GM21737 (cell line): ENCODE measurements around the gene TMEM185B.

Experiments used
- ATAC-seq: cut with Tn5 transposase; IDR thresholded peaks from one replicate; pipeline ENCODE4 v1.9.1; 2021; ENCODE audit warnings: mild to moderate bottlenecking, moderate library complexity; ENCODE audit not compliant: unreplicated experiment

Gene TMEM185B

DNA sequence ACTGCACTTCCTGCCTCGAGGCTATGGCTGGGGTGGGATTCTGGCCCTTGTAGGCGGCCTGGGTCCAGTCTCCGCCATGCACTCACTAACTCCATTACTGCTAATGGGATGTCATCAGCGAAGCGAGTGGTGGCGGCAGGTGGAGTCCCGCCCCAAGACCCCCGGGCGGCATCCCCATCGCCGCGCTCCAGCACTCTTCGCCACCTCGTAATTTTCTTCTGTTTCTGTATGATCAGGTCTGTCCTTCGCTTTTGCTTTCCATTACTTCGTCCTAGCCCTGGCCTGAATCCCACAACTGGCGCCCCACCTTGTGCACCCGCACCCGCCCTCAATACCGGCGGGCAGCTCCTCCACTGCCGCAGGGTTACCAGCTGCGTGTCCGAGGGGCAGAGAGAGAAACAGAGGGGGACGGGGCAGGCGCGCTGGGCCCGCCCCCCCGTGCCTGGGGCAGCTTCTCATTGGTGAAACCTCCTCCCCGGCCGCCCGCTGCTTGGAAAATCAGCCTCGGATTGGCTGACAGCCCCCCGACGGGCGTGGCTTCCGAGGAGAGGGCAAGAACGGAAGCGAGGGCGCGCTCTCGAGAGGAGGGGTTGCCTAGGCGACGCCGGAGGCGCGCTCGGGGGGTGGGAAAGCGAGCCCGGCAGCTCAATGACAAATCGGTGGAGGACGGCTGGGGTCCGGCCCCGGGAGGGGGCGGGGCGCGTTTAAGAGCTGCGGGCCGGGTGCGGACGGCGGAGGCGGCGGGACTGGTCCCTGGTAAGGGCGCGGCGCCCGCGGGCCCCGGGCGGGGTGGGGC, 29.2 kb upstream of the TMEM185B start, which contains the start of gene RALB:
Gene RALB, plus strand, starts transcription at position 628 of the 796 bp plus-strand sequence. CDS start 25,813 bp downstream, outside the sequence.
- peak; percentile 91 for ATAC-seq

DNA sequence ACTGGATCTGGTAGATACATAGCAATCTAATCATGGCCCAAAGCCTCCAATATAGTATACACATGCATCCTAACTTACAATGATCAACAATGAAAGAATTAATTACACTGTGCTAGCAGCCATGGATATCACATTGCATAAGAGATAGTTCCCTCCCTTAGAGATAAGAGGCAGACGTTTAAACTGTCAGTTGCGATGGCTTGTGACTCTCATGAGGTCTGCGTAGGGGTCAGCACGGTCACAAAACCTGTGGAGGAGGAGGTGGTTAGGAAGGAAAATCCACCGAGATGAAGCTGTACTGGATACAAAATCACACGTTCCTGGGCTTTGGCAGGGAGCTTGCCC, 28.7 kb upstream of the TMEM185B start:
- ATAC-seq, result no peak

DNA sequence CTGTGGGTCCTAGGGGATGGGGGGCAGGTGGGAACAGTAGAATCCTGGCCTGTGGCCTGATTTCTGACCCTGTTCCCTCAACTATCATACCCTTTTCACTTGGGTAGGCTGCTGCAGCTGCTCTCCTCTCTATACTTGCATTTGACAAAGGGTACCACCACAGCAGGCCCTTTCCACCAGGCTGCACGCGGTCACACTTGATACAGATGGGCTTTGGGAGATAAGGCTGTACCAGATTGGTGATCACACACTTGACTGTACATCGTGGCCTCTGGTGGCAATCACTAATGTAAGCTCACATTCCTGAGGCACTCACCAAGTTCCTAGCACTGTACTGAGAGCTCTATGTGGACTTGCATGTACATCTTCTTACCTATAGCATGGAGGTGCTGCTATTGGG, 27.9 kb upstream of the TMEM185B start:
- no peak for ATAC-seq

DNA sequence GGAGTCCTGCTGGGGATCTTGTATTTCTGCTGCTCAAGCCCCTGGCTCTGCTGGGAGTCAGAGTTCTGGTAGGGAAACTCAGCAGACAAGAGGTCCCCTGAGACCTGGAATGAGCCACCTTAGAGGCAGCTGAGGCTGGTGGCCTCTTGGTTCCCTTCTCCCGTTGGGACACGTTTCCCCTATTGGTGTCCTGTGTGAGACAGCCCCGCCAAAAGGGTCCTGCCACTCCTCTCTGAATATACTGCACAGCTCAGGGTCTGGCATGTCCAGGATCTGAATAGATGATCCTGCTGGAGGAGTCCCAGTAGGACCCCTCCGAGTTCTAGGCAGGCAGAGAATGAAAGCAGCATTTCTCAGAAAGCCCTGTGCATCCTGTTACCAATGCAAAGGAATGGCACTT, 27.4 kb upstream of the TMEM185B start:
- ATAC-seq, result no peak

DNA sequence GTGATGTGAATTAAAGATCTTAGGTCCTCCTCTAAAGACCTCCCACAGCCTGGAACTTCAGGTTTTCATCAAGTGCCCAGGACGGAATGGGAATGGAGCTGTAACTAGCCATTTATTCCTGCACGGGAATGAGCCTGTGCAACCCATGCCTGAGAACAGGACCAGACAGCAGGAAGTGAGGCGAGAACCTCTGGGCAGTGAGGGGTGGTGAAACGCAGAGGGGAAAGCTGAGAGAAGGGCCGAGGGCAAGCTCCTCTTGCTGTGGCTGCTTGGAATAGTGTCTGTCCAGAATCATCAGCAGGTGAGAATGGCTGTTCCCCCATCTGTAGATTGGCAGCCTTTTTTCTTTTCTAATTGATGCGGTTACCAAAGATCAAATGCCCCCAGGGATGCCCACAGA, 24.7 kb upstream of the TMEM185B start:
- no peak for ATAC-seq

DNA sequence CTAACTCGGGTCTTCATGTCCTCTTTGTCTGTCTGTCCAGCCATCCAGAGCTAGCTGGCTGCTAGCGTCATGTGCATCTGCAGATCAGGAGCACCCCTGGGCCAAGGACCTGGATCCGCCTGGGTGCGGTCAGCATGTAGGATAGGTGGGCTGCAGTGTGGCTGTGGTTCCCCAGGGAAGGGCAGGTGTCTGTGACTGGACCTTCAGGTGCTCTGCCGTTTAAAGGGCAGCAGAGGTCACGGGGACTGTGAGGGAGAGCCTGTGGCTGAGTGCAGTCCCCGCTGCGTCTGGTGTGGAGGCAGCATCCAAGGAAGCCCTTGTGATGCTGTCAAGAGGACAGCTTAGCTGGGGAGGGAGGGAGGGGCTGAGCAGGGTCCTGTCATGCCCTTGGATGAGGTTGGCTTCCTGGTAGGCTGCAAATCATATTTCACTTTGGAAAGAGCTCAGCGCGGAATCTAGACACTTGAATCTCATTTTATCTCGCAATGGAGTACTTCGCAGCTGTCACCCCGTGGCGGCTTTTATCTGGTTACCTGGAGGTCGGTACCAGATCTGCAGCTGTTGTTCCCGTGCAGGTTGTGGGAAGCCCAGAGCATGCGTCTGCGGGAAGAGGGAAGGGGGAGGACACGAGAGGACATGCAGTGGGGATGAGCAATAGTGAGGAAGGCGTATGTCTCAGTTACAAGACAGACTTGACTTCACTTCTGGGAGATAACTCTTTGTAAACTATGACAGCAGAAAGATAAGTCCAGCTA, 23.5 kb upstream of the TMEM185B start:
- no peak for ATAC-seq

DNA sequence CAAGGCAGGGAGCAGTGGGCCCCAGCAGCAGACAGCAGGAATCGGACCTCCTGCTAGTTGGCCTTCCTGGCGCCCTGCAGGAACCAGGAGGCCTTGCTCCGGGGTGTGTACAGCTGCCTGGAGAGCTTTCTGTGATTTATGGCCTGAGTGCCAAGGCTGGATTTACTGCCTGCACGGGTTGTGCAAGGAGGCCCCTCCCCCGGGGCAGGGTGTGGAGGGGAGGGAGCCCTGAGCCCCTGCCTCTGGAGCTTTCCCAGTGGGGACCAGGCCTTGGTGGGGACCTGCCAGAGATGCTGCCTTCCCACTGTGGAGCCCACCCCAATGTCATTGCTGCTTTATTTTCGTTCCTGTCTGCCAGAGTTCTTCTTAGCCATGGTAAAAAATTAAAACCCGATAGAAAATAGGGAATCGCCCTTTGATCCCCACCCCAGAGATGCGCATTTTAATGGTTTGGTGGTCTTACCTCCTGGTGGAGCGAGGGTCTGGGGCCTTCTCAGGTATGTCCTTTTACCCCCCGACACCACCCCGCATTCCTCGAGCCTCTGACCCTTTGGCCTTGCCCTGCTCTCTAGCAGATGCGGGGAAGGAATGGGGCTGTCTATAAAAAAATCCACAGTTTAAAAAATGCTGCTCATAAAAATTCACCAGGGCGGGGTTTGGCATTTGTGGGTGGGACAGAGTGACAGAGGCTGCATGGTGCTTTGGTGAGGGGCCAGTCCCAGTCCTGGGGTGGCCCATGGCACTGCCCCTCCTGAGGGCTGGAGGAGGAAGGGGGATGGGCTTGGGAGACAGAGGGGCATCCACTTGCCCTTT, 22.5 kb upstream of the TMEM185B start:
- ATAC-seq, result no peak

DNA sequence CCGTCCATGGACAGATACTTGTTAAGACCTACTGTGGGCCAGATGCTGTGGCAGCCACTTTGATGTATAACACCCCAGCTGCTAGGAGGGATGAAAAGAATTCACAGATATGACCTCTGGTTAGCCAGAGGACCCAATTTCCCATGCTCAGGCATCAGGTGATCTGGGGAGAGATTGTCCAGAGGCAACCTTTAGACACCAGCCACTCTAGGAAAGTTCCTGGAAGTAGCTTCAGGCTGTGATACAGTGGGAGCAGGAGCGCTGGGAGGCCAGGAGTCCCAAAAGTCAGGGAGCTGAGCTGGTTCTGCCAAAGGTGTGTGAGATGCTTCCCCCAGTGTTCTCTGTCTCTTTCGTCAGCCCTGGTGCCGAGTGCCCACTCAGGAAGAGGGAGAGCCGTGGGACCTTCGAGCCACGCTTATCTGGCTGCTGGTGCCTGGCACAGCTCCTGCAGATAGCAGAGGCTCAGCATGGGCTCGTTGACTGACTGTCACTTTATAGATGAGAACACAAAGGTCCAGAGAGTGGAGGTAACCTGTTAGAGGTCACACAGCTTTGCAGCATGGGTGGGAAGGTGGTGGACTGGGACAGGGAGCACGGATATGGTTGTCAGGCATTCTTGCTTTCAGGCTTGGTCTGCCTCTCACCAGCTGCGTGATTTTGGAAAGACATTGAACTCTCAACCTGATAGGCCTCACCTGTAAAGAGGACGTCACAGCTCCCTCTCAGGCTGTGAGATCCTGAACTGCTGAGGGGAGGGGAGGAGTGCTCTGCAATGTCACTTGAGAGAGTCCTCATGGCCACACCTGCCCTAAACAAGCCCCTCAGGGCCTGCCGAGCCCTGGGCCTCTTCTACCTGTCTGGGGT, 21.7 kb upstream of the TMEM185B start:
- ATAC-seq, result no peak

DNA sequence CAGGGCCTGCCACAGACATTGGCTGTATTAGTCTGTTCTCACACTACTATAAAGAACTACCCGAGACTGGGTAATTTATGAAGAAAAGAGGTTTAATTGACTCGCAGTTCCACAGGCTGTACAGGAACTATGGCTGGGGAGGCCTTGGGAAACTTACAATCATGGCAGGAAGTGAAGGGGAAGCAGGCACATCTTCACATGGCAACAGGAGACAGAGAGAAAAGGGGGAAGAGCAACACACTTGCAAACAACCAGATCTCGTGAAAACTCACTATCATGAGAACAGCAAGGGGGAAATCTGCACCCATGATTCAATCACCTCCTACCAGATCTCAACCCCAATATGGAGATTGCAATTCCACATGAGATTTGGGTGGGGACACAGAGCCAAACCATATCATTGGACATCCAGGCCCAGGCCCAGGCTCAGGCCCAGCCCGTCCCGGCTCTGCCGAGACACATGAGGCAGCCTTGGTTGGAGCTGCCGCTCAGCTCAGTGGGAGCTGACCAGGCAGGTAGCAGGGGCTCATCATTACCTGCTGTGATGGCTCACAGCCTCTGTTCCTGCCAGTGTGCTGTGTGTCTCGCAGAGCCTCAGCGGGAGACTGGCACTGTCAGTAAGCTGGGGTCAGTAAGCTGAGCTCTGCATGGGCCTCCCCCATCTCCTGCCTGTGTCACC, 20.8 kb upstream of the TMEM185B start:
- no peak for ATAC-seq

DNA sequence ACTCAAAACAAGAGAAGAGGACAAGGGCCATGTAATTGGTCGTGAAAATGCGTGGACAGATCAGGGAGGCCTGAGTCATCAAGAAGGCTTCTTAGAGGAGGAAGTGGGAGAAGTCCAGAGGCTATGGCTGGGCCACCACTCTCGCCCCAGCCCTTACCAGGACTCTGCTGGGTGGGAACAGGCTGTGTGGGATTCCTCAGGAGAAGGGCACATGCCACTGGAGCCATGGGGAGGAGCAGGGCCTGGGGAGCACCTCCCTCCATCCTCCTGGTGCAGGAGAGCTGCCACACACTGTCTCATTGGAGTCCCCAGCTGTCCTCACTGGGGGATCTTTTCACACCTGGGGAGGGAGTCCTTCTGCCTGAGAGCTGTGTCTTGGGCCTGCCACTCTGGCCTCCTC, 20.0 kb upstream of the TMEM185B start:
- no peak for ATAC-seq

DNA sequence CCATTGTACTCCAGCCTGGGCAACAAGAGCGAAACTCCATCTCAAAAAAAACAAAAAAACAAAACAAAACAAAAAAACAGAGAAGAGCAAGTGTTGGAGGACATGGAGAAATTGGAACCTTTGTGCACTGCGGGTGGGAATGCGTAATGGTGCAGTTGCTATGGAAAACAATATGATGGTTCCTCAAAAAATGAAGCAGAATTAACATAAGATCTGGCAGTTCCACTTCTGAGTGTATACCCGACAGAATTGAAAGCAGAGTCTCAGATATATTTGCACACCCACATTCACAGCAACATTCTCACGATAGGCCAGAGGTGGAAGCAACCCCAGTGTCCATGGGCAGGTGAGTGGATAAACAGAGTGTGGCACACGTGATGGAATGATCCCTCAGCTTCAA, 18.5 kb upstream of the TMEM185B start:
- ATAC-seq, result no peak

DNA sequence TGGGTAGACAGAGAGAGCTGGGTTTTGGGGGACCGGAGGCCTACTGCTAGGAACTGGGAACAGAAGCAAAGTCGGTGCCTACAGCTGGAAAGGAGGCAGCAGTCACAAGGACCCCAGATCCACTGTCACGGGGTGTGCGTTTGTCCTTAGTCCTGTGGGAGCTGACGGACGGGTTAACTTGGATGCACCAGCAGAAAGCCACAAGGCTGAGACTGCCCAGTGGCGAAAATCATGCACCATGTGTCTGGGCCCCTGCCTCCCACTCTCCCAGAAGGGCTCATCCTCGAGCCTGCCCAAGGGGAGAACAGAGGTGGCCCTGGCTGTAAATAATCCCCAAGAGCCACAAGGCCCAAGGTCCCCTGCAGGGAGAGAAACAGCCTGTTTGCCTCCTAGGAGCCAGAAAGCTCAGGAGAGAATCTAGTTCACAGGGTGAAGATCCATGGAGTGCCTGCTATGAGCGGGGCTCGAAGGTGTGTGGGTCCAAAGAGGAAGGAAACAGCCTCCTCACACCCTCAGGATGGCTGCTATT, 17.8 kb upstream of the TMEM185B start:
- no peak for ATAC-seq

DNA sequence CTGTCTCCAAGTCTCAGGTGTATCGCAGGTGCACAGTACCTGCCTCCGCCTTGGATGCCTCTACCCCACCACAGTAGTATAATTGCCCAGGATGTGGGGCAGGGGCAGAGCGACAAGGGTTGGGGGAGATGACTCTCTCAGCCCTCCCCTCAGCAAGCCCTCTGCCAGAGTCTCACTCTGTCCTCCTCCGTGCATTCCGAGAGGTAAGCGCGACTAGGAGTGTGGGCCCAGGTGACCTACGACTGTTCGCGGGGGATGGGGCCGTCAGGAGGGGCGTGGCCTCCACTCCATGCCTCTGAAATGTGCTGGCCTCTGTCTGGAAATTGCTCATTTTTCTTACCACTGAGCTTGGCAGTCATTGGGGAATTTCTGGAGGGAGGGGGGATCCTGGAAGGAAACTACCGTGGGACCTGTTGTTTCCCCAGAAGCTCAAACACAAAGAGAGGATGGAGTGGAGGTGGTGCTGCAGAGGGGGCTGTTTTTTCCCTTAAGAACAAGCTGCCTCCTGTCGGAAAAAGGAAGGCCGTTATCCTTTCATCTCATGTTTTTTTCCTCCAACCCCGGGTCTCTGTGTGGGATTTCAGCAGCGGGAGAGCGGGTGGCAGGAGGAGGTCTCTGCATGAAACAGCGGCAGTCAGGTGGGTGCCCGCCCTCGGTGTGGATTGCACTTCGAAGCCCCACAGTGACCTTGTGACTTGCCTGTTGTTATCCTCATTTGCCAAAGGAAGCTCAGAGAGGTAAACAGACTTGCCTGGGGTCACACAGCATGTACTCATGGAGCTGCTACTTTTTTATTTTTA, 16.5 kb upstream of the TMEM185B start:
- ATAC-seq, result no peak

DNA sequence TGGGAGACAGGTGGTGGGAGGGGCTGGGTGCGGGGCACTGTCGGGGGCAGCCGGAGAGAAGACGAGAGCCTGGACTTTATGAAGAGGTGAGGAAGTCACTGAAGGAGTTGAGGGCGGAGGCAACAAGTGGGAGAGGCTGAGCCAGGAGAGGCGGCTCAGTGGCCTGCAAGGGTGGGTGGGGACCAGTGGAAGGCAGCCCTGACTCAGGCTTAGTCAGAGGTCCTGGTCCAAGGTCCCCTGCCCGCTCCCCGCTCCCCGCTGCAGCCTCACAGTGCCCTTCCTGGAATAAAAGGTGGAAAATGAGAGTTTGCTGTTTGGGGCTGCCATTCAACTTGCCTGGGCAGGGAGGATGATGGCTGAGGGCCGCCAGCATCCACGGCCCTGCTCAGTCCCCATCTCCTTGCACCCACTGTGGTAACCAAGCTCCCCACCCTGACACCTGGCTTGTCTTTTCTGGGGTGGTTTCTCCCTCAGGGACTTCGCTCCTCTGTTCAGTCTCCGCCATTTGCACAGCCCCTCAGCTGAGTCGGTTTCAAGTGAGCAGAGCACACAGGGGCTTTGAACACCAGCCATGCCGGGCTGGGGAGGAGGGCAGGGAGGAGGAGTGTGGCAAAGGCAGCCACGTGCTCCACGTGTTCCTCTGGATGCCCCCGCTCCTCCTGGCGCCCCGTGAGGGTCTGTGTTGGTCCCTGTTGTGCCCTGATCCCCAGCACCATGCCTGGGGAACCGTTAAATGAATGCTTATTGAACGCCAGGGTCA, 15.7 kb upstream of the TMEM185B start:
- no peak for ATAC-seq

DNA sequence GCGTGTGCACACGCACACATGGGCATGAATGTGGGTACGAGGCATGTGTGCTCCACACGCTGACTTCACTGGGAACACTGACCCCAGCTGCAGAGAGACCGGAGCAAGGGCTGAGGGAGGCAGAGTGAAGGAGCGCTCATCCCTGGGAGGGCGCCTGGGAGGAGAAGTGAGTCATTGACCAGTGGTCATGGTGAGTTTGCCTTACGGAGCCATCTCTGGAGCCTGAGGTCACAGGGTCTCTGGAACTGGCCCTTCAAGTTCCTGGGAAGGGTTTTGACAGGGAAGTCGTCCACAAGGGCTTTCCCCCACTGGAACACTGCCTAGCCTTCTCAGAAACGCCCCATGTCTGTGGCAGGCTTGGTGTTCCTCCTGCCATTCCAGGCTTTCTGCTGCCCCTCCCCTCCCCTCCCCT, 14.3 kb upstream of the TMEM185B start:
- no peak for ATAC-seq

DNA sequence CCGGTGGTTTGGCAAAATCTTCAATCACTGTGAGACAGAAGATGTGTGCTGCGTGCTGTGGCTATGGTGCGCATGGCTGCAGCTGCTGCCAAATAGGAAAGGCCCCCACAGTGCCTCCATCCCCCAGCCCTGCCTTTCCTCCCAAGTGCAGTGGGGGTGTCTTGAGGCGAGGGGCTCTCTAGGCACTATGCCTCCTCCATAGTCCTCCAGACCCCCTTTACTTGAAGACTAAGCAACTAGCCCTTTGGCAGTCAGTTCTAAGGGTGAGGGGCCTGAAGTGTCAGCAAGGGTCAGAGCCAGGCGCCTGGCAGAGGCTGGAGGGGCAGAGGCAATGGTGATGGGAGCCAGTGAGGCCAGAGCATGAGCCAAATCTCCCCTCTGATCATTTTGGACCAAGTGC, 13.6 kb upstream of the TMEM185B start:
- no peak for ATAC-seq

DNA sequence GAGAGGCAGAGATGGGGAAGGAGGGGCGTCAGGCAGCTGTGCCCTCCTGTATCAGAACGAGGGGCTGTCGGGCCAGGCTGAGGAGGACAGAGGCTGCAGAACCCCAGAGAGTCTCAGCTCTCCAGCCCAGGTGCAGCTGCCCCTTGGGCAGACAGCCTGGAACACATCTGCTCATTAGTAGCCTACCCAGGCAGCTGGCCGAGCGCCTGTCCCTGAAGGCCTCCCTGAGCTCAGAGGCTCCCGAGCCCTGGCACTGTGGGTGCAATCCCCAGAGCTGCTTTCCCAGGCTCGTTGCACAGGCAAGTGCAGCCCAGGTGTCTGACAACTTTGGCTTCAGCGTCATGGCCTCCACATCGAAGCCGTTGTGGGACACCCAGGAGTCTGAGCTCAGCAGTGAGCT, 13.1 kb upstream of the TMEM185B start:
- no peak for ATAC-seq

DNA sequence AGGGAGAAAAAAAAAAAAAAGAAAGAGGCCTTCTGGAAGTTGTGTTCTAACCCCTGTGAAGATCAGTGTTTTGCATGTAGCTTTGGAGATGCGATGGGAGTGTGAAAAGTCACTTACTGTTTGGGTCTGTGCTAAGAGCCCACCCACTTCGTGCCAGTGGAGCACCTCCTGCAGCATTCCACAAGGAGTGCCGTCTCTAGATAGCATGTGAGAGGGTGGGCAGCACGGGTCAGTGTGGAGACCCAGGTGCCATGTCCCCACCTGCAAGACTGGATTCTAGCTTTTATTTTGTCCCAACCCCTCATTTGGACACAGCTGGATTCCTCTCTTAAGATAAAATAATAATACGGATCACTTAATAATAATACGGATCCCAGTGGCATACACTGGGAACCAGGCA, 12.5 kb upstream of the TMEM185B start:
- ATAC-seq, result no peak
